Bronchial epithelial cell (primary cell): ENCODE measurements around the gene EXO5. TPM values are rescaled to one million over a fixed set of nuclear protein-coding genes. Genes with fewer than 3 reads are reported as not detected.

ENCODE experiments used
- DNase-seq: peaks from one replicate; pipeline ENCODE4 v3.0.0-alpha.2; 2010; ENCODE audit warnings: low read depth
- FAIRE-seq: peaks from 2 replicates; lab custom pipeline; 2011; peaks lifted over from hg19 to GRCh38; lab: Jason Lieb, UNC
- H3K27me3 ChIP-seq: 2 replicates; pipeline ENCODE4 v1.5.1; 2011; ENCODE audit warnings: low read length; ENCODE audit not compliant: control insufficient read depth, insufficient read depth
- H3K36me3 ChIP-seq: 2 replicates; pipeline ENCODE4 v1.5.1; 2011; ENCODE audit warnings: low read length; ENCODE audit not compliant: control insufficient read depth, insufficient read depth
- H3K4me3 ChIP-seq: 2 replicates; pipeline ENCODE4 v1.5.1; 2011; ENCODE audit warnings: mild to moderate bottlenecking, low read depth, low read length, control low read depth
- CTCF ChIP-seq: IDR thresholded peaks from 2 replicates; pipeline ENCODE4 v1.5.1; 2011; ENCODE audit warnings: mild to moderate bottlenecking, moderate library complexity, low read length, control low read depth, inconsistent platforms; ENCODE audit not compliant: insufficient read depth, severe bottlenecking
- total RNA-seq: library from RNA; depleted of rRNA; stranded (reverse); fragments of >200 nt; gene quantifications from 2 replicates; pipeline ENCODE4 v1.2.1, GENCODE V29; 2014

EXO5 gene
- total RNA-seq, 1 donor from 2014 or later = 5.5 TPM

- Histone ChIP-seq H3K4me3 (no peak overlapping the region), H3K27me3 (no peaks in the 10 kb centered on the region), H3K36me3 (no peaks in the 10 kb centered on the region)
- FAIRE-seq = no peak
- no peak for DNase-seq
- no peak for TF ChIP-seq CTCF
These were observed 10.9 kb downstream of the EXO5 start for GRCh38 chr1:40519517-40519916.

GRCh38 chr1:40530735-40531380 is 22.3 kb downstream of the EXO5 start:
- no peak for FAIRE-seq
- DNase-seq = no peak
- Histone ChIP-seq H3K4me3 (peak overlapping the region; percentile 60), H3K36me3 (no peaks in the 10 kb centered on the region), H3K27me3 (no peaks in the 10 kb centered on the region)
- no peak for TF ChIP-seq CTCF

- Histone ChIP-seq H3K27me3 (no peaks in the 10 kb centered on the region), H3K36me3 (no peaks in the 10 kb centered on the region), H3K4me3 (peak within 1 kb of the TSS; percentile 60)
- TF ChIP-seq CTCF = no peak
- DNase-seq (peak; percentile 97), FAIRE-seq (peak; percentile 91)
These were observed 23.0 kb downstream of the EXO5 start, which contains the start of gene ZNF684 for GRCh38 chr1:40531381-40532061. TSS of gene ZNF684 (plus strand) at chr1:40531637. CDS start at chr1:40533167, 1,530 bp downstream.

GRCh38 chr1:40532062-40532389 is 23.5 kb downstream of the EXO5 start:
- DNase-seq = no peak
- no peak for FAIRE-seq

GRCh38 chr1:40532844-40533424 is 24.4 kb downstream of the EXO5 start:
- no peaks in the 10 kb centered on the region for H3K27me3 ChIP-seq
- peak; percentile 66 for TF ChIP-seq CTCF
- H3K36me3 ChIP-seq = no peaks in the 10 kb centered on the region
- FAIRE-seq = no peak
- H3K4me3 ChIP-seq = no peak overlapping the region
- DNase-seq = peak; percentile 61

More at GRCh38 chr1:40532062-40532389, 23.5 kb downstream of the EXO5 start:
- TF ChIP-seq CTCF = no peak
- H3K27me3 ChIP-seq = no peaks in the 10 kb centered on the region
- H3K36me3 ChIP-seq = no peaks in the 10 kb centered on the region
- peak overlapping the region; percentile 60 for H3K4me3 ChIP-seq
